Neural cell (in vitro differentiated cells): Measurements from ENCODE around the gene AGPAT3. TPM values are rescaled to one million over a fixed set of nuclear protein-coding genes. Genes with fewer than 3 reads are reported as not detected.

Experiments
- H2AFZ ChIP-seq: fragments of 200-600, 300-800 bp; sonication (generic), shearing (Covaris generic); 2 replicates; pipeline ENCODE4 v1.6.0; 2014; ENCODE audit warnings: low read depth, mild to moderate bottlenecking, antibody characterized with exemption, low read length, moderate library complexity
- H3F3A ChIP-seq: fragments of 200-600 bp; shearing (Covaris generic); 2 replicates; pipeline ENCODE4 v1.6.1; 2016; ENCODE audit warnings: mild to moderate bottlenecking, moderate library complexity, mixed read lengths, antibody characterized with exemption, low read length; ENCODE audit not compliant: insufficient read depth, poor library complexity, severe bottlenecking
- H3K27ac ChIP-seq: fragments of 200-600, 300-800 bp; sonication (generic), shearing (Covaris generic); 2 replicates; pipeline ENCODE4 v1.5.1; 2014; ENCODE audit warnings: mild to moderate bottlenecking, low read length, moderate library complexity
- H3K27me3 ChIP-seq: fragments of 300-800, 200-600 bp; sonication (generic), shearing (Covaris generic); 2 replicates; pipeline ENCODE4 v1.6.0; 2014; ENCODE audit warnings: mild to moderate bottlenecking, low read depth, low read length, moderate library complexity; ENCODE audit not compliant: insufficient read depth
- H3K36me3 ChIP-seq: fragments of 300-800, 200-600 bp; sonication (generic), shearing (Covaris generic); 2 replicates; pipeline ENCODE4 v1.5.1; 2014; ENCODE audit warnings: mild to moderate bottlenecking, antibody characterized with exemption, low read length, moderate library complexity; ENCODE audit not compliant: insufficient read depth
- H3K4me2 ChIP-seq: fragments of 300-800, 200-600 bp; sonication (generic), shearing (Covaris generic); 2 replicates; pipeline ENCODE4 v1.6.0; 2014; ENCODE audit warnings: mild to moderate bottlenecking, low read length
- H3K4me3 ChIP-seq: fragments of 300-800, 200-600 bp; sonication (generic), shearing (Covaris generic); 2 replicates; pipeline ENCODE4 v1.5.1; 2014; ENCODE audit warnings: mild to moderate bottlenecking, low read length, moderate library complexity
- H3K79me2 ChIP-seq: fragments of 200-600 bp; shearing (Covaris generic); replicated peaks from 2 replicates; pipeline ENCODE4 v1.6.0; 2014; ENCODE audit warnings: mild to moderate bottlenecking, low read length, moderate library complexity; ENCODE audit not compliant: insufficient read depth
- H3K9ac ChIP-seq: fragments of 300-800, 200-600 bp; sonication (generic), shearing (Covaris generic); 2 replicates; pipeline ENCODE4 v1.6.1; 2016; ENCODE audit warnings: mild to moderate bottlenecking, low read length, mixed read lengths
- H3K9me2 ChIP-seq: fragments of 200-600 bp; shearing (Covaris generic); 2 replicates; pipeline ENCODE4 v1.6.1; 2016; ENCODE audit warnings: mild to moderate bottlenecking, low read length, mixed read lengths; ENCODE audit not compliant: insufficient read depth
- H3K9me3 ChIP-seq: fragments of 200-600, 300-800 bp; sonication (generic), shearing (Covaris generic); 2 replicates; pipeline ENCODE4 v1.6.1; 2016; ENCODE audit warnings: mild to moderate bottlenecking, mixed run types, low read length, moderate library complexity, mixed read lengths
- H4K20me1 ChIP-seq: fragments of 200-600 bp; shearing (Covaris generic); 2 replicates; pipeline ENCODE4 v1.6.1; 2016; ENCODE audit warnings: mild to moderate bottlenecking, mixed run types; ENCODE audit not compliant: insufficient read depth
- EP300 ChIP-seq: fragments of 450-650 bp; conservative IDR thresholded peaks from 2 replicates; pipeline ENCODE4 v1.6.1; 2014; ENCODE audit warnings: antibody characterized with exemption, mild to moderate bottlenecking, moderate library complexity; ENCODE audit not compliant: poor library complexity, severe bottlenecking
- EZH2 ChIP-seq: fragments of 200-600, 300-800 bp; shearing (Covaris generic), sonication (generic); IDR thresholded peaks from 2 replicates; pipeline ENCODE4 v1.6.1; 2014; ENCODE audit warnings: antibody characterized with exemption, low read length, borderline replicate concordance, mild to moderate bottlenecking; ENCODE audit not compliant: insufficient read depth, poor library complexity, severe bottlenecking
- MXI1 ChIP-seq: fragments of 450-650 bp; conservative IDR thresholded peaks from 2 replicates; pipeline ENCODE4 v1.6.1; 2014; ENCODE audit warnings: antibody characterized with exemption, mild to moderate bottlenecking; ENCODE audit not compliant: poor library complexity, severe bottlenecking
- POLR2AphosphoS5 ChIP-seq: IDR thresholded peaks from 2 replicates; pipeline ENCODE4 v1.6.1; 2012
- RAD21 ChIP-seq: fragments of 450-650 bp; conservative IDR thresholded peaks from 2 replicates; pipeline ENCODE4 v1.6.1; 2014; ENCODE audit warnings: antibody characterized with exemption, mild to moderate bottlenecking, moderate library complexity
- REST ChIP-seq: IDR thresholded peaks from 2 replicates; pipeline ENCODE4 v1.6.1; 2012; ENCODE audit warnings: borderline replicate concordance
- SMC3 ChIP-seq: fragments of 450-650 bp; conservative IDR thresholded peaks from 2 replicates; pipeline ENCODE4 v1.6.1; 2014; ENCODE audit warnings: antibody characterized with exemption, mild to moderate bottlenecking, moderate library complexity; ENCODE audit not compliant: poor library complexity
- TAF1 ChIP-seq: IDR thresholded peaks from 2 replicates; pipeline ENCODE4 v1.6.1; 2012; ENCODE audit warnings: low read depth
- polyA plus RNA-seq: library from polyadenylated mRNA; depleted of rRNA; stranded (reverse); fragments of >200 nt; gene quantifications from 2 replicates; pipeline ENCODE4 v1.2.3, GENCODE V29; 2014
- TF ChIP-seq, protein P1 (sequence below): fragments of 450-650 bp; IDR thresholded peaks from 2 replicates; pipeline ENCODE4 v1.5.1; 2014; ENCODE audit warnings: antibody characterized with exemption, mild to moderate bottlenecking, moderate library complexity; ENCODE audit not compliant: poor library complexity, severe bottlenecking

The AGPAT3 gene
- polyA plus RNA-seq, 1 donor from 2014 or later, result 8.4 TPM

DNA sequence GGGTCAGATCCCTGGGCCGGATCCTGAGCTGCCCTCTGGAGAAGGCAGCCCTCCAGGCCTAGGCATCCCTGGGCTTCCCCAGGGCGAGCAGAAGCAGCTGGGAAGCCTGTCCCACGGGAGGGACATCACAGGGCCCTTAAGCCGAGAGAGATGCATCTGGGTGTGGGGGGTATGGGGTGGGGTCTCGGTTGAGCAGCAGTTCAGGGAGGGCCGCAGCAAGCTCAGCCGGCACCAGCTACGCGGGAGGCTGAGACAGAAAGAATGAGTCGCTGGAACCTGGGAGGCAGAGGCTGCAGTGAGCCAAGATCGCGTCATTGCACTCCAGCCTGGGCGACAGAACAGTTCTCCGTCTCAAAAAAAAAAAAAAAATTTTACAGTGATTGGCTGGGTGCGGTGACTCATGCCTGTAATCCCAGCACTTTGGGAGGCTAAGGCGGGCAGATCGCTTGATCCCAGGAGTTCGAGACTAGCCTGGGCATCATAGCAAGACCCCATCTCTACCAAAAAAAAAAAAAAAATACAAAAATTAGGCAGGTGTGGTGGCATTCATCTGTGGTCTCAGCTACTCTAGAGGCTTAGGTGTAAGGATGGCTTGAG is 37.9 kb upstream of the AGPAT3 start:
- no peaks in the 10 kb centered on the region for H4K20me1 ChIP-seq
- no peak overlapping the region for H3K9ac ChIP-seq
- H3K36me3 ChIP-seq, result no peaks in the 10 kb centered on the region
- no peaks in the 10 kb centered on the region for H3K27me3 ChIP-seq
- H3K79me2 ChIP-seq, result no peaks in the 10 kb centered on the region
- H3K4me2 ChIP-seq, result no peak overlapping the region
- H3F3A ChIP-seq, result no peaks in the 10 kb centered on the region
- H3K27ac ChIP-seq, result no peak overlapping the region
- no peak overlapping the region for H3K4me3 ChIP-seq
- H2AFZ ChIP-seq, result no peak overlapping the region
- H3K9me3 ChIP-seq, result no peaks in the 10 kb centered on the region
- no peaks in the 10 kb centered on the region for H3K9me2 ChIP-seq
- TF ChIP-seq, protein P1, sequence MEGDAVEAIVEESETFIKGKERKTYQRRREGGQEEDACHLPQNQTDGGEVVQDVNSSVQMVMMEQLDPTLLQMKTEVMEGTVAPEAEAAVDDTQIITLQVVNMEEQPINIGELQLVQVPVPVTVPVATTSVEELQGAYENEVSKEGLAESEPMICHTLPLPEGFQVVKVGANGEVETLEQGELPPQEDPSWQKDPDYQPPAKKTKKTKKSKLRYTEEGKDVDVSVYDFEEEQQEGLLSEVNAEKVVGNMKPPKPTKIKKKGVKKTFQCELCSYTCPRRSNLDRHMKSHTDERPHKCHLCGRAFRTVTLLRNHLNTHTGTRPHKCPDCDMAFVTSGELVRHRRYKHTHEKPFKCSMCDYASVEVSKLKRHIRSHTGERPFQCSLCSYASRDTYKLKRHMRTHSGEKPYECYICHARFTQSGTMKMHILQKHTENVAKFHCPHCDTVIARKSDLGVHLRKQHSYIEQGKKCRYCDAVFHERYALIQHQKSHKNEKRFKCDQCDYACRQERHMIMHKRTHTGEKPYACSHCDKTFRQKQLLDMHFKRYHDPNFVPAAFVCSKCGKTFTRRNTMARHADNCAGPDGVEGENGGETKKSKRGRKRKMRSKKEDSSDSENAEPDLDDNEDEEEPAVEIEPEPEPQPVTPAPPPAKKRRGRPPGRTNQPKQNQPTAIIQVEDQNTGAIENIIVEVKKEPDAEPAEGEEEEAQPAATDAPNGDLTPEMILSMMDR, result no peak
- TF ChIP-seq TAF1 (no peak), REST (no peak), POLR2AphosphoS5 (no peak), SMC3 (no peak), EZH2 (no peak), EP300 (no peak), MXI1 (no peak), RAD21 (no peak)

DNA sequence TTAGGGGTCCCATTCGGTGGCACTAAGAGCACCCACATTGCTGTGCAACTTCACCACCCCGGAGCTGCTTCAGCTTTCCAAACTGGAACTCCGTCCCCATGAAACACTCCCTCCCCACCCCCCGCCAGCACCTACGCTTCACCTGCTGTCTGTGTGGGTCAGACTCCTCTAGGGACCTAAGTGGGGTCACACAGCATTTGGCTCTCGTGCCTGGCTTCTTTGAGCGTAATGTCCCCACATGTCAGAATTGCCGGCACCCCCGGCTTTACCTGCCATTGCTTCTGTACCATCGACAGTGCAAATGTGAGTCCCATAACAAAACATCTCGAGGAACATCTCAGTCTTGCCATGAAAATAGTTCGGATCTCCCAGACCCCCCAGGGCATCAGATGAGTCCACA is 35.9 kb upstream of the AGPAT3 start:
- no peaks in the 10 kb centered on the region for H3K9me3 ChIP-seq
- no peaks in the 10 kb centered on the region for H3K79me2 ChIP-seq
- TF ChIP-seq SMC3 (no peak), EZH2 (no peak), REST (no peak), RAD21 (no peak), EP300 (no peak), POLR2AphosphoS5 (no peak), MXI1 (no peak), TAF1 (no peak)
- TF ChIP-seq, protein P1, result no peak
- H3K4me3 ChIP-seq, result no peak overlapping the region
- H2AFZ ChIP-seq, result no peak overlapping the region
- no peaks in the 10 kb centered on the region for H3F3A ChIP-seq
- H3K27me3 ChIP-seq, result no peaks in the 10 kb centered on the region
- H3K36me3 ChIP-seq, result no peaks in the 10 kb centered on the region
- H3K9me2 ChIP-seq, result no peaks in the 10 kb centered on the region
- no peak overlapping the region for H3K4me2 ChIP-seq
- H3K27ac ChIP-seq, result no peak overlapping the region
- H3K9ac ChIP-seq, result no peak overlapping the region
- no peaks in the 10 kb centered on the region for H4K20me1 ChIP-seq
